ENCODE results near the gene SURF2.
"Not testable (repeated sequence)": the region's sequence is repeated elsewhere in the genome, so short reads cannot be mapped to it uniquely, and the experiment has no call there.

SURF2 gene

GRCh38 chr9:133357656-133358055 is 1.3 kb downstream of the SURF2 start:
- DNase-seq: no peak

GRCh38 chr9:133359399-133360175 is 3.2 kb downstream of the SURF2 start:
- no peak for DNase-seq

GRCh38 chr9:133360400-133361393 is 4.3 kb downstream of the SURF2 start:
- no peak for DNase-seq

DNA sequence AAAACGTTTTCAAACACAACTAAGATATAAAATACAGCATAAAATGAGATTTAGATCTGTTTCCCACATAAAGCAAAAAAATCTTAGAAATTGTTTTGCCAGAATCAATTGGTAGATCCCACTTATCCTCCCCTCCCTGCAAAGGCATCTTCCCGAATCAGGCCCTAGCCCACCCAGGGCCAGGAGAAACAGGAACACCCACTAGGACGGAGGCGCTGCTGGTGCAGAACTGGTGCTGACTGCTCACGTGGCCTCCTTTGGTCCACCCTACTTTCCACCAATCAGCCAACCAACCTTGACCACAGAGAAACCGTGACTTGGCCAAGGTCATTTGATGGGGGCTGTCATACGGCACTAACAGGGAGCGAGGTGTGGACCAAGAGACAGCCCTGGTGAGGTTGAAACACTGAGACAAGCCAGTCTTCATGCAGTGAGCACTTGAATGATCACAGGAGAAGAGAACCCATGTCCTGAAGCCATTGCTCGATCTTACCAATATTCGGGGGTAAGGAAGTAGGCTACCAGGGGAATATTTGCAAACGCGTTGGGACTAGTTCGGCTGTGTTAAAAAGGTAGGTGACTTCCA is 5.2 kb downstream of the SURF2 start:
- DNase-seq: no peak

DNA sequence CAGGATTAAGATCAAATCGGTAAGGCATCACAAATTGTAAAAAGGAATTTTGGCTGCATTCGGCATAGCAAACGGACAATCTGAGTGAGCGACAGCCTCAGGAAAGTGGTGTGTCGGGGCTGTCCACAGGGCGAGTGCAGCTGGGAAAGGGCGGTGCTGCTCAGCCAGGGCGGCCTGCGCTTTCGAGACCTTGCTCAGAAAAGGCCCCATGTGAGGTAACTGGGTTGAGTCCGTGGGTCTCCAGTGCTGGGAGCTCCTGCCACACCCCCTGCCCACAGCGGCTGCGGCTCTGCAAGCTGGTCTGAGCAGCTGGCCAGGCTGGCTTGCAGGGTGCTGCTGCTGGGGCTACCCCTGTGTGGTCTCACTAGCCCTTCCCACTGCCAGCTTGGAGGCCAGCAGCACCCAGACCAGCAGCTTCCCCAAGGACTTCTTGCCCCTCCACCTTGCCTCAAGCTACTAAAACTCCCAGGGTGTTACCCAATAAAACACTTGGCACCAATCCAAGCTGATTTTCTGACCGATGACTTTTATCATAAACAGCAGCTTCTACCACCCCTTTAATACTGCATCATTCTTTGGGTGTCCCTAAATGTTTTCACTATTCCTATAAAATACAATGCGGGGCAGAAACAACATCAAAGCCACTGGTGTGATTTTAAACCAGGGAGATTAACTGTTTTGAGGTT is 6.2 kb downstream of the SURF2 start:
- no peak for DNase-seq

DNA sequence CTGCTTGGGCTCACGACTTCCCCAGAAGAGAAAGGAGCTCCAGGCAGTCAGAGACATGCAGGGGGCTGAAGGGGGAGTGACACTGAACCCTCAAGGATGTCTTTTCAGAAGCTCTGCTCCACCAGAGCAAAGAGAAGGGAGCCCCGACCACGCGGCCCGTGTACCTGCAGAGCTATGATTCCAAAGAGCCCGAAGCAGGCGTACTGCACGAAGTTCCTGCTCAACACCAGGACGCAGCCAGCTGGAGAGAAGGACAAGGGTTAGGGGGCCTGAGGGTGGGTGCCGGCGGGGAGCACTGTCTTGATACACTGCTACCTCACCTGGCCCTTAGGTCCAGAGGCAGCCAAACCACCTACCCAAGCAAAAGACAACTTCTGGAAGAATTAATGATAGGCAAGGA is 10.1 kb downstream of the SURF2 start:
- DNase-seq: no peak

DNA sequence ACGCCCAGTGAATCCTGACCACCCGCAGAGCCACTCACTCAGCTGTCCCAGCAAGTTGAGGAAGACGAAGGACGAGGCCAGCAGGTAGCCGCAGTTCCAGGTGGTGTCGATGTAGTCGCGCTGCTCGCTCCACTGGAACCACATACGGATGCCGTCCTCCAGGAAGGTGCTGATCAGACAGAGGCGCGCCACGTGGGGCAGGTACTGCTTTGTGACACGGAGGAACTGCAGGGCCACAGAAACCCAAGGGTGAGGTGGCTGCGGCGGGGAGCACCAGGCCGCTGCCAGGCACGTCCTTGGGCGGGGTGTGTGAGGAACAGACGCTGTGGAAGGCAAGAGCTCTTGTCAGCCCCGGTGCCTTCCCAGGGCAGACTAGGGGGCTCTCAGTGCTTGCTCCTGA is 10.9 kb downstream of the SURF2 start:
- no peak for DNase-seq

DNA sequence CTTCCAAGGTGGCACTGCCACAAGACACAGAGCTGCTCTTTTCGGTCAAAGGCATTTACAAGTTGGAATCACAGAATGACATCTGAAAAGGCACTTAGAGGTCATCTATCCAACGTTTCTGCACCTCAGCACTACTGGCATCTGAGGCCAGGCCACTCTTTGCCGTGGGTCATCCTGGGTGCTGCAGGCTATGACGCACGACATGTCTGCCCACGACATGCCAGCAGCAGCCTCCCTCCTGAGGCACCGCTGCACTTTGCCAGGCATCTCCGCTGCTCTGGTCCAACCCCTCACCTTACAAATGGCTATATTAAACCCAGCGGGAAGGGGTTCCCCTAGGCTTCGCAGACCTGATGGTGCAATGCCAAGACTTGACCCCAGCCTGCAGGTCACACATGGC is 11.4 kb downstream of the SURF2 start:
- no peak for DNase-seq

GRCh38 chr9:133368249-133368881 is 12.0 kb downstream of the SURF2 start:
- DNase-seq: no peak

GRCh38 chr9:133369422-133369821 is 13.1 kb downstream of the SURF2 start:
- DNase-seq: no peak

- no peak for DNase-seq
Observed at GRCh38 chr9:133369933-133370332, 13.6 kb downstream of the SURF2 start.

DNA sequence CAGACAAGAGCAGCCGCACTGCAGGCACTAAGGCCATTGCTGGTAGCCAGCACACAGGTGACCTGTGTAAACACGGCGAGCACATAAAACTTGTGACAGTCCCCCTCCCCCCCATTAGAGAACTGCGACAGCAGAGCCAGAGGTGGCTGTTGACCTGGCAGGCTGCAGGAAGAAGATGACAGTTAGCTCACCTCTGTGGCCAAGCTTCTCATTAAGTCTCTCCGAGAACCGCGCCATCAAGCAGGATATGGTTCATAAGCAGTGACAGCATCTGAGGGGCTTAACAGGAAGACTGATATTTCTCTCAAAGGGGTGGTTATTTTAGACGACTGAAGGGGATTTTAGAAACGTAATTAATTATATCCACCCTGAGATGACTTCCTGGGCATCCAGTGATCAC is 14.3 kb downstream of the SURF2 start:
- DNase-seq: no peak

DNA sequence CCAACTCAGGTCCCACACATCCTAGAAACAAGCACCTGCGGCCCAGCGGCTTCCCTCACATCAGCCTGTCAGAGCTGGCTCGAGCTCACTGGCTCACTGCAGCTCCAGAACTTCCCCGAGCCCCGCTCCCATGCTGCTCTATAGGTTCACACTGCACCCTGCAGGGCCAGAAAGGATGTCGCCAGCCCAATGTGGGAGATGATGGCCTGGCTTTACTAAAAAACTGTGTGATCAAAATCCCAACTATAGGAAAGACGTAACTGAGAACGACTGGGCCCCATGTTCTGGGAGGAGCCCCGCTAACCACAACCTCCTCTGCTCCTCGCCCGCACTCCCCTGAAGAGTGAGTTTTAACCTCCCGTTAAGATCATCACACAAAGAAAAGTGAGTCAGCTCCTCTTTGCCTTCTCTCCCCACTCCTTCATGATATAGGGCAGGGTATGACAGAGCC is 14.9 kb downstream of the SURF2 start:
- peak; percentile 21 for DNase-seq

DNA sequence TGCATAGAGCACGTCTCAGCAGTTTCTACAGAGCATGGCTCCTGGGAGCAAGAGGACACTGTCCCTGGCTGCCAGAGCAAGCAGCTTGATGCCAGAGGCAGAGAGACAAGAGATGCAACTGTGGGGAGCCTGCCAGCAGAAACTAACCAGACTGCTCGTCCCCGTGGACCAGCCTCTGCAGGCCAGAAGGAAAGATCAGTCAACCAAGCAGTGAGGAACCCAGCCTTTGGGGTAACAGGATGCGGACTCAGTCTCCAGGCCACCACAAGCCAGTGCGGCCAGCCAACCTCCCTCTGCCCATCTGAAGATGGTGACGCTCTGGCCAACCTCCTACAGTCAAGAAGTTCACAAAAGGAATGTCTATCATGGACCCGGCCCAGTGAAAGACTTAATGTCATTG is 15.8 kb downstream of the SURF2 start:
- no peak for DNase-seq

- DNase-seq: peak; percentile 56
Observed at GRCh38 chr9:133374612-133375115, 18.3 kb downstream of the SURF2 start.

DNA sequence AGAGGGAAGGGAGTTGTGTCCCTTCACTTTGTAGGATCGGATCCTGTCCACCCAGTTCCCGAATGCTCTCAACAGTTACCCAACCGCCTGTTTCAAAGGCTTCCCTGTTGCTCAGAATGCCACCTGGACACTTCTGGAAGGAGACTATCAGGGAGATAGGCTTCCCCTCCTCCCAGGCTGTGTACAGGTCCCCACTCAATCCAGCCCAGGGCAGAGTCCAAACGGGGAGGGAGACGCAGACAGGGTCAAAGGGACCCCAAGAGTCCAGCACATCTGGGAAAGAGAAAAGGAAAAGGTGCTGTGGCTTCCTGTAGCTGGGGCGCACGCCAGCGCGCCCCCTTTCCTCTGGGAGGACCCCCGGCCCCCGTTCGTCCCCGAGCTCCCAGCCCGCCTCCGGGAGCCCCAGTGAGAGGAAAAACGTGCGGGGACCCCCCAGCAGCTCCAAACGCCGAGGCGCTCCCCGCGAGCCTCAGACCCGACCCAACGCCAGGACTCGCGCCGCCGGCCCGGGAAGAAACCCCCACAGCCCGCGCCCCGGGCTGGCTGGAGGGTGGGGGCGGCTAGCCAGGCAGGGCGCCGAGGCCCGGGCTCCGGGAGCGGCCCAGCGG is 18.9 kb downstream of the SURF2 start:
- peak; percentile 45 for DNase-seq

DNA sequence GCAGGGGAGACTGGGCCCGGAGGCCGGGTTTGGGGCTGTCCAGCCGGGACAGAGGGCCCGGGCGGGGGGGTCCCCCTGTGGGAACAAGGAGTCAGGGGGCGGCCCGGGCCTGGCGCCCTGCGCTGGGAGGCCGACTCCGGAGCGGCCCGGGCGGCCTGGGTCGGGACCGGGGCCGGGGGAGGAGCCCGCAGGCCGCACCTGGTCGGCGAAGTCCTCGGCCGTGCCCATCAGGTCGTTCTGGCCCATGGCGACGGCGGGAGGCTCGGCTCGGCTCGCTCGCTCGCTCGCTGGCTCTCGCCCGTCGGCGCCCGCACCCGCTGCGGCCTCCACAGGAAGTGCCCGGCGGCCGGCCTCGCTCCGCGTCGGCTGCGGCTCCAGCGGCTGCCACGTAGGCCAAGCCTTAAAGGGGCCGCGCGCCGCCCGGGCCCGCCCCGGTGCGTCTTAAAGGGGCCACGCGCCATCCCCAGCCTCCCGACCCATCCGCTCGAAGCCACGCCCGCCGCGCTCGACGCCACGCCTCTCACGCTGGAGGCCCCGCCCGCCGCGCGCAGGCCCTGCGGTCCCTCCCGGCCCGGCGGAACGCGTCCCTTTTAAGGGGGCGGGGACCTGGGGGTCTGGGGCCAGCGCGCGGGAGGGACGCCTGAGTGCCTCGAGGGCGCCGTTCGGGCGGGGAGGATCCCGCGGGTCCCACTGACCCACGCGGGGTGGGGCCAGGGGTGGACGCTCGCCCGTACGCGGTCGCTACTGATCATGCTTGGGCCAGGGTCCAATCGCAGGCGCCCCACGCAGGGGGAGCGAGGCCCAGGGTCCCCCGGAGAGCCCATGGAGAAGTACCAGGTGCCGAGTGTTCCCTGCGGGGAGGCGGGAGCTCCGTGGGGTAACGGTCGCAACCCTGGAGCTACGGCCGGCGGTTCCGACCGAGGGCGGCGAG is 19.6 kb downstream of the SURF2 start, which contains the start of the genes STKLD1 and SURF4:
Gene STKLD1 (plus strand): TSS at position 643 of the 931 bp plus-strand sequence. CDS start 108 bp downstream, at position 751.
Gene SURF4 (minus strand): TSS at position 337 of the 931 bp plus-strand sequence. CDS start 91 bp downstream, at position 246.
- DNase-seq: peak; percentile 97

DNA sequence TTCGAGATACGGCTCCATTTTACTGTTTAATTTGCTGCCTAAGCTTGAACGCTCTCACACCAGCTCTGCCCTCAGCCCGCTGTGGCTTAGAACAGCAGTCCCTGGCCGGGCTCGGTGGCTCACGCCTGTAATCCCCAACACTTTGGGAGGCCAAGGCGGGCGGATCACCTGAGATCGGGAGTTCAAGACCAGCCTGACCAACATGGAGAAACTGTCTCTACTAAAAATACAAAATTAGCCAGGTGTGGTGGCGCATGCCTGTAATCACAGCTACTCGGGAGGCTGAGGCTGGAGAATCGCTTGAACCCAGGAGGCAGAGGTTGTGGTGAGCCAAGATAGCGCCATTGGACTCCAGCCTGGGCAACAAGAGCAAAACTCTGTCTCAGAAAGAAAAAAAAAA is 20.9 kb downstream of the SURF2 start:
- DNase-seq: not testable (repeated sequence)

- DNase-seq: no peak
Observed at GRCh38 chr9:133377721-133378216, 21.4 kb downstream of the SURF2 start.

GRCh38 chr9:133378408-133378962 is 22.1 kb downstream of the SURF2 start:
- no peak for DNase-seq
